SKM-1 (cell line): Measurements from ENCODE around the gene EPHB2.
"Not testable (repeated sequence)": the region's sequence is repeated elsewhere in the genome, so short reads cannot be mapped to it uniquely, and the experiment has no call there.

Experiments
- DNase-seq: peaks from one replicate; lab custom pipeline; 2025; ENCODE audit not compliant: unreplicated experiment; lab: John Stamatoyannopoulos, UW

Gene EPHB2

GRCh38 chr1:22935433-22935832 lies 224.8 kb downstream of the EPHB2 start:
- no peak for DNase-seq

- DNase-seq = no peak
Measured at GRCh38 chr1:22936681-22937080, 226.0 kb downstream of the EPHB2 start.

- no peak for DNase-seq
Measured at GRCh38 chr1:22941257-22941656, 230.6 kb downstream of the EPHB2 start.

GRCh38 chr1:22944346-22945055 lies 233.9 kb downstream of the EPHB2 start:
- no peak for DNase-seq

GRCh38 chr1:22945171-22945570 lies 234.5 kb downstream of the EPHB2 start:
- not testable (repeated sequence) for DNase-seq

GRCh38 chr1:22949822-22950331 lies 239.2 kb downstream of the EPHB2 start:
- DNase-seq = no peak

- DNase-seq = no peak
Measured at GRCh38 chr1:22951796-22952195, 241.2 kb downstream of the EPHB2 start.

GRCh38 chr1:22952694-22953056 lies 242.0 kb downstream of the EPHB2 start:
- no peak for DNase-seq

- no peak for DNase-seq
Measured at GRCh38 chr1:22953057-22953739, 242.6 kb downstream of the EPHB2 start.

GRCh38 chr1:22953740-22954141 lies 243.1 kb downstream of the EPHB2 start:
- no peak for DNase-seq

GRCh38 chr1:22955146-22955545 lies 244.5 kb downstream of the EPHB2 start:
- DNase-seq = no peak

GRCh38 chr1:22957066-22957465 lies 246.4 kb downstream of the EPHB2 start:
- no peak for DNase-seq

GRCh38 chr1:22958556-22958955 lies 247.9 kb downstream of the EPHB2 start:
- DNase-seq = no peak

- no peak for DNase-seq
Measured at GRCh38 chr1:22959545-22960360, 249.1 kb downstream of the EPHB2 start.

- DNase-seq = no peak
Measured at GRCh38 chr1:22962558-22962957, 251.9 kb downstream of the EPHB2 start.

- no peak for DNase-seq
Measured at GRCh38 chr1:22963044-22963677, 252.5 kb downstream of the EPHB2 start.

- no peak for DNase-seq
Measured at GRCh38 chr1:22966309-22966708, 255.7 kb downstream of the EPHB2 start.

- DNase-seq = no peak
Measured at GRCh38 chr1:22967833-22968232, 257.2 kb downstream of the EPHB2 start.

- no peak for DNase-seq
Measured at GRCh38 chr1:22969304-22969709, 258.7 kb downstream of the EPHB2 start.

GRCh38 chr1:22970096-22970495 lies 259.5 kb downstream of the EPHB2 start:
- no peak for DNase-seq
